ENCODE data around the gene C6orf163. TPM values are rescaled to one million over a fixed set of nuclear protein-coding genes. Genes with fewer than 3 reads are reported as not detected.
"Not testable (repeated sequence)": the region's sequence is repeated elsewhere in the genome, so short reads cannot be mapped to it uniquely, and the experiment has no call there.

C6orf163 gene
- polyA plus RNA-seq: 0.56 TPM

DNA sequence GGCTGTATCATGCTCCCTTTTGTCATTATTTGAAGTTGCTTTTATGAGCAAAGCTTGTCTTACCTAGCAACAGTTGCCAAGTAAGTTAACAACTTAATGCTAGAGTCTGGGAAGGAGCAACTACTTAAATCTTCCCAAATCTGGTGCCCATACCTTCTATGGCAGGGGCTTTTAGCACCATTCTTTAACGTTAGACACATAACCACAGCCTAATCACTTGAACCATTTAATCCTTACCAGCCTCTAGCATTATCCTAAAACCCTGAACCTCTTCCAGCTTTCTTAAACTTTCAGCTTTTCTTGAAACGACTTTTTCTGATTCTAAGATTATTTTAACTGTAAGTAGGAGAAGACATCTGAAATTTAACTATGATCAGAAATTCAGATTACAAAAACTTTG is at the start of gene C6orf163:
TSS of gene C6orf163 (plus strand) at position 83 of the 400 bp plus-strand sequence. CDS start at position 370, 287 bp downstream.
- H3K9me3 Mint-ChIP-seq: no peaks in the 10 kb centered on the region
- peaks cover 0 to 4% (median 1%) of the 10 kb centered on the region in 3 donors for H3K4me1 Mint-ChIP-seq
- no peaks in the 10 kb centered on the region for H3K27me3 Mint-ChIP-seq
- peaks cover 7% of the 10 kb centered on the region for H3K36me3 Mint-ChIP-seq
- H3K4me3 Mint-ChIP-seq: no peak within 1 kb of the TSS
- H3K27ac Mint-ChIP-seq: no peak within 1 kb of the TSS

DNA sequence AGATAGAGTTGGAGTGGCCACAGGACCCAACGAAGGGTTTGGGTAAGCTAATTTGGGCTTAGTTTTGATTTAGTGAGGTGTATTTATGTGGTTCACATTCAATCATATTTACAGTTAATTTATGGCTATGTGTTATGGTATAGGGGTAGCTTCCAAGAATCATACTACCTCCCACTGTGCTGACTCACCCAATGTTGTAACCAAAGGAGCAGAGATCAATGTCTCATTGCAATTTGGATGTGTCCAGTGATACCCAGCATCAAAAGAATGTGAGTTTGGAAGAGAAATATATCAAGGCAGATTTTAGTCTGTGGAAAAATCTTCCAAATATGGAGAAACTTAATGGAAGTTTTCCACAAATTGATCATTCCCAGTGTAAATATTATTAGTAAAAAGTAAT is 47.5 kb upstream of the C6orf163 start:
- peaks cover 1% of the 10 kb centered on the region for H3K36me3 Mint-ChIP-seq
- no peak overlapping the region for H3K4me3 Mint-ChIP-seq
- no peak overlapping the region for H3K27ac Mint-ChIP-seq
- H3K27me3 Mint-ChIP-seq: peaks cover 40% of the 10 kb centered on the region
- no peaks in the 10 kb centered on the region for H3K9me3 Mint-ChIP-seq
- H3K4me1 Mint-ChIP-seq: no peaks in the 10 kb centered on the region

DNA sequence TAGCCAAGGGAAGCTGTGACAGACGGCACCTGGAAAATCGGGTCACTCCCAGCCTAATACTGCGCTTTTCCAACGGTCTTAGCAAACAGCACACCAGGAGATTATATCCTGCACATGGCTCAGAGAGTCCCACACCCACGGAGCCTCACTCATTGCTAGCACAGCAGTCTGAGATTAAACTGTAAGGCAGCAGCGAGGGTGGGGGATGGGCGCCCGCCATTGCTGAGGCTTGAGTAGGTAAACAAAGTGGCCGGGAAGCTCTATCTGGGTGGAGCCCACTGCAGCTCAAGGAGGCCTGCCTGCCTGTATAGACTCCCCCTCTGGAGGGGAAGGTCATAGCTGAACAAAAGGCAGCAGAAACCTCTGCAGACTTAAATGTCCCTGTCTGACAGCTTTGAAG is 43.3 kb upstream of the C6orf163 start:
- not testable (repeated sequence) for H3K9me3 Mint-ChIP-seq, H3K4me1 Mint-ChIP-seq, H3K27ac Mint-ChIP-seq, H3K36me3 Mint-ChIP-seq, H3K4me3 Mint-ChIP-seq
- H3K27me3 Mint-ChIP-seq: peaks cover 27% of the 10 kb centered on the region

DNA sequence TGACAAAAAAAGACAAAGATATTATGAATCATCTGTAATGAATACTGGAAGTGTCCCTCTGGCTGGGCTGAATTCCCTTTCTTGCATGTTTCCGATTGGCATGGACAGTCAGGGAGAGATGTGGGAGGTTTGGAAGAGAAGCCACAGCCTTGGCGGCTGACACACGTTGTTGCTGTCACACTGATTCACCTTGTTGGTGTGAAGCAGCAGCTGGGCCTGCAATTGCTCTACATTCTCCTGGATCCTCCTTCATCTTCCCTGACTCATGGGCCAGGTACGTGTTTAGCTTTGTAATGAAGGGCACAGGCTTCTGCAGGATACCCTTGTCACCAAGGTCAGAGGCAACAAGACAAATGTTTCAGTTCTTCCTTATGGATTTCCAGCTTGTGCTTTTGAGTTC is 35.6 kb upstream of the C6orf163 start:
- H3K4me1 Mint-ChIP-seq: no peaks in the 10 kb centered on the region
- H3K27ac Mint-ChIP-seq: no peak overlapping the region

DNA sequence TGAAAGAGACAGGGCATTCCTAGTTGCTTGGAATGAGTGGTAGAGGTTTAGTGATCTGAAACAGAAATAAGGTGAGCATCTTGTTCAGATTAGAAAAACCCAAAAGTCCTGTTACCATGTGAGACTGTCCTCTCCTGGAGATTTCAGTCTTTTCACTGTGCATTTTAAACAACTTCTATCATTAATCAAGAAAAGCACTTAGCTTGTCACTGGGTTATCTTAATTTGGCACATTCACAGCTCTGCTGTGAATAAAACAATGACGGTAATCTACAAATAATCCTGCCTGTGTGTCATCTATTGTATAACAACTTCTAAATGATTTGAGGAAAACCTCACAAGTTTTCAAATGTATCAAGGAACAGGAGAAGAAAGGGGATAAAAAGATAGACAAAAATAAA is 31.8 kb upstream of the C6orf163 start:
- H3K36me3 Mint-ChIP-seq: no peaks in the 10 kb centered on the region
- H3K4me1 Mint-ChIP-seq: no peaks in the 10 kb centered on the region
- H3K27me3 Mint-ChIP-seq: peaks cover 11% of the 10 kb centered on the region
- H3K9me3 Mint-ChIP-seq: no peaks in the 10 kb centered on the region
- no peak overlapping the region for H3K27ac Mint-ChIP-seq
- no peak overlapping the region for H3K4me3 Mint-ChIP-seq

More for the DNA sequence above, 35.6 kb upstream of the C6orf163 start:
- Mint-ChIP-seq H3K9me3 (peaks cover 0 to 3% (median 0%) of the 10 kb centered on the region in 3 donors), H3K4me3 (peak overlapping the region in 1 of 4 donors; percentile 19), H3K27me3 (peaks cover 5% of the 10 kb centered on the region), H3K36me3 (no peaks in the 10 kb centered on the region)

DNA sequence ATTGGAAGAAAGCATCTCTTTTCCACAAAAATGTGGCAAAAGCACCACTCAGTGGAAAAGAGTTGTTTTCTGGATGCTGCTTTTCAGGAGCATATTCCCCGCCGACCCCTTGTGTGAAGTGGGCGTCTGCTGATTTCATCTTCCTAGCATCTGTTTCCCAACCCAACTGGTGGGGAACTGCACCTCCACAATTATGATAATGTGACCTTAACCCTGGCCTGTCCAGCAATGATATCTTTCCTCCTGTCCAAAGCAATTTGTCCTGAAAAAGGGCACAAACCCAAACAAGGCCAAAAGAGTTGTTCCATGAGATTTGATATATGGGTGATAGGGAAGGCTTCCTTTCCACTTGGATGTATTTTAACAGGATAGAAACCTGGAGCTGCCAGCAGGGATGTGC is 29.5 kb upstream of the C6orf163 start:
- Mint-ChIP-seq H3K36me3 (no peaks in the 10 kb centered on the region), H3K9me3 (no peaks in the 10 kb centered on the region), H3K27me3 (peaks cover 11% of the 10 kb centered on the region), H3K27ac (no peak overlapping the region), H3K4me3 (no peak overlapping the region), H3K4me1 (no peaks in the 10 kb centered on the region)

DNA sequence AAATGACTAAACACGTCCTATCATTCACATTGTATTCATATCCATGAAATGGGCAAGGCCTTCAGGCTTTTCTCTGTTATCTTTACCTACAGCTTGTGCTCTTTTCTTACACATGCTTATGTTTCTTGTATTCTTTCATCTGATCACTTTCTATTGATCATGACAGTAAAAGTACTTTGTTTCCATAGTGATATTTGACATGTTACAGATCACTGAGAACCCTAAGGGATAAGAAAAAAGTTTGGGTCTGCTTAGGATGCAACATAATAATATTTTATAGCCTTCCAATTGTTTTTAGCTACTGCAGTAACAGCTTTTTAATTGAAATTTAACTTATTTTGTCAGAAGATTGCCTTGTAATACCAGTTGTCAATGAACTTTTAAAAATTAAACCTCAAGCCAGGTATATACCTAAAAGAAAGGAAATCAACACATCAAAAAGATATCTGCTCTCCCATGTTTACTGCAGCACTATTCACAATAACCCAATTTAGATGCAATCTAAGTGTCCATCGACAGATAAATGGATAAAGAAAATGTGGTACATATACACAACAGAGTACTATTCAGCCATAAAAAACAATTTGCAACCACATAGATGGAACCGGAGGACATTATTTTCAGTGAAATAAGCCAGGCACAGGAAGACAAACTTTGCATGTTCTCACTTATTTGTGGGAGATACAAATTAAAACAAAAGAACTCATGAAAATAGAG is 25.2 kb upstream of the C6orf163 start:
- no peak overlapping the region for H3K4me3 Mint-ChIP-seq
- no peak overlapping the region for H3K27ac Mint-ChIP-seq
- peaks cover 4 to 8% (median 7%) of the 10 kb centered on the region in 3 donors for H3K4me1 Mint-ChIP-seq
- H3K27me3 Mint-ChIP-seq: peaks cover 7% of the 10 kb centered on the region
- peaks cover 0 to 3% (median 0%) of the 10 kb centered on the region in 3 donors for H3K9me3 Mint-ChIP-seq
- no peaks in the 10 kb centered on the region for H3K36me3 Mint-ChIP-seq

DNA sequence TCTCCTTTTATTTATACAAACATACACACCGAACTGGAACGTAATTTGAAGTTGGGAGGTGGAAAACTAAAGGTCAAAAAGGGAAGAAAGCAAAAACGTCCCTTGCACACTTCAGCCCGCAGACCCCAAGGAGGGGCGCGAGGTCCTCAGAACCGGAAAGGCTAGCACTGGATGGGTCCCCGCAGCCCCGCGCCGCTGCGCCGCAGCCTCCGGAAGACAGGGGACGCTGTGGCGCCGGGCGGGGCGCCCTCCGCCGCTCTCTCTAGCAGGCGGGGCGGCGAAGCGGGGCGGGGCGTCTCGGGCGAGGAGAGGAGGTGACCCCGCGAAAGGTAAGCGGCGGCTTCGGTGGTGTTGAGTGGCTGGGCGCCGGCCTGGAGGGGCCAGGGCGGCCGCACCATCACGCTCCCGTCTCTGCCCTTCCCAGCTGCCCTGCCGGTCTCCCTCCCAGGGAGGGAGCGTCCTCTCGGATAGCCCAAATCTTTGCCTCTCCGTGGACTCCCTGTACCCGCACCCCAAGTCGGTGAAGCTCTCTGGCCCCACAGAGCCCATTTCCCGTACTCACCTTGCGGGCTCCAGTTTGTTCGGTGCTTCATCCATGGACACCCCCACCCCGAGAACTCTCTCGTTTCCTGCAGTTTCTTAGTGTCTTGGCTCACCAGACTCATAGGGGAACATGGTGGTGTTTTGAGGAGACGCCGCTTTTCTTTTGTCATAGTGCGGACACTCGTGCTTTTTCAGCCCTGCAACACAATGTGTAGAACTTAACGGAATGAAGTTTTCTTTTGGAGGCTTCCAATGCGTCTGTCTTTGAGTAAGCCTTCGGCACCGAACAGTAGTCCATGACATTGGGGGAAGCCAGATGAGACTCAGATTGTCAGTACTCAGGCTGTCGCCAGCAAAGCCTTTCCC is 22.1 kb upstream of the C6orf163 start, which contains the start of gene SMIM8:
TSS of gene SMIM8 (plus strand) at position 285 of the 909 bp plus-strand sequence. CDS start 14,444 bp downstream, outside the sequence.
- Mint-ChIP-seq H3K27me3 (no peaks in the 10 kb centered on the region), H3K4me3 (peak within 1 kb of the TSS; percentile 93 to 99 (median 98)), H3K36me3 (peaks cover 3% of the 10 kb centered on the region), H3K9me3 (peaks cover 0 to 3% (median 0%) of the 10 kb centered on the region in 3 donors), H3K4me1 (peaks cover 4 to 11% (median 7%) of the 10 kb centered on the region in 3 donors), H3K27ac (peak within 1 kb of the TSS; percentile 48 to 95 (median 90))

DNA sequence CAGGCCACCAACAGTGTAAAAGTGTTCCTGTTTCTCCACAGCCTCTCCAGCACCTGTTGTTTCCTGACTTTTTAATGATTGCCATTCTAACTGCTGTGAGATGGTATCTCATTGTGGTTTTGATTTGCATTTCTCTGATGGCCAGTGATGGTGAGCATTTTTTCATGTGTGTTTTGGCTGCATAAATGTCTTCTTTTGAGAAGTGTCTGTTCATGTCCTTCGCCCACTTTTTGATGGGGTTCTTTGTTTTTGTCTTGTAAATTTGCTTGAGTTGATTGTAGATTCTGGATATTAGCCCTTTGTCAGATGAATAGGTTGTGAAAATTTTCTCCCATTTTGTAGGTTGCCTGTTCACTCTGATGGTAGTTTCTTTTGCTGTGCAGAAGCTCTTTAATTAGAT is 20.7 kb upstream of the C6orf163 start:
- H3K4me1 Mint-ChIP-seq: peaks cover 4 to 11% (median 7%) of the 10 kb centered on the region in 3 donors
- H3K27me3 Mint-ChIP-seq, H3K27ac Mint-ChIP-seq, H3K36me3 Mint-ChIP-seq, H3K9me3 Mint-ChIP-seq: not testable (repeated sequence)
- peak overlapping the region in 2 of 4 donors; percentile 67 to 76 for H3K4me3 Mint-ChIP-seq

DNA sequence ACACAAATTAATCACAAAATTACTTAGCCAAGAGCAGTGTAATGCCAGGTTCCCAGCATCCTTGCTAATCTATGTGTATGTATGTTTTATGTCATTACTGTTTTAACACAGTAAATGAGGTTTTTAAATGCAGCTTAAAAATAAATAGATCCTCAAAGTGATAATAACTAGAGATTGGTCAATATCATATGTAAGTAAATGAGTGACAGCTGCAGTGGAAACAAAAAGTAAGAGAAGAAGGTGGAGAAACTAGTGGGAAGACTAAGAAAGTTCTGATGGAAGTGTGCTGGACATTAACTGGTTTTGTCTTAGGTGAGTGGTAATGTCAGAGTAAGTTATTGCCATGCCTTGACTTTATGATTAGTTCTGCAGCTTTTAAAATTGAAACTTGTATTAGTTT is 13.7 kb upstream of the C6orf163 start:
- Mint-ChIP-seq H3K27ac (peak overlapping the region in 1 of 3 donors; percentile 5), H3K4me1 (peaks cover 5 to 20% (median 19%) of the 10 kb centered on the region in 3 donors), H3K36me3 (peaks cover 9% of the 10 kb centered on the region), H3K27me3 (no peaks in the 10 kb centered on the region), H3K9me3 (no peaks in the 10 kb centered on the region), H3K4me3 (no peak overlapping the region)

DNA sequence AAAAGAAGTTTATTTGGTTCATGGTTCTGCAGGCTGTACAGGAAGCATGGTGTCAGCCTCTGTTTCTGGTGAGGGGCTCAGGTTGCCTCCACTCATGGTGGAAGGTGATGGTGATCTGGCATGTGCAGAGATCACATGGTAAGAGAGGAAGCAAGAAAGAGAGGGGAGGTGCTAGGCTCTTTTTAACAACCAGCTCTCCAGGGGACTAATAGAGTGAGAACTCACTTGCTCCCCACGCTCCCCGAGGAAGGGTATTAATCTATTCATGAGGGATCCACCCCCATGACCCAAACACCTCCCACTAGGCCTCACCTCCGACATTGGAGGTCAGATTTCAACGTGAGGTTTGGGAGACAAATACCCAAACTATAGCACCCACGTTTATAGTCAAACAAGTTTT is 11.6 kb upstream of the C6orf163 start:
- Mint-ChIP-seq H3K4me3 (peak overlapping the region in 1 of 4 donors; percentile 32), H3K9me3 (no peaks in the 10 kb centered on the region), H3K36me3 (peaks cover 10% of the 10 kb centered on the region), H3K4me1 (peaks cover 5 to 24% (median 19%) of the 10 kb centered on the region in 3 donors), H3K27me3 (no peaks in the 10 kb centered on the region), H3K27ac (no peak overlapping the region)

DNA sequence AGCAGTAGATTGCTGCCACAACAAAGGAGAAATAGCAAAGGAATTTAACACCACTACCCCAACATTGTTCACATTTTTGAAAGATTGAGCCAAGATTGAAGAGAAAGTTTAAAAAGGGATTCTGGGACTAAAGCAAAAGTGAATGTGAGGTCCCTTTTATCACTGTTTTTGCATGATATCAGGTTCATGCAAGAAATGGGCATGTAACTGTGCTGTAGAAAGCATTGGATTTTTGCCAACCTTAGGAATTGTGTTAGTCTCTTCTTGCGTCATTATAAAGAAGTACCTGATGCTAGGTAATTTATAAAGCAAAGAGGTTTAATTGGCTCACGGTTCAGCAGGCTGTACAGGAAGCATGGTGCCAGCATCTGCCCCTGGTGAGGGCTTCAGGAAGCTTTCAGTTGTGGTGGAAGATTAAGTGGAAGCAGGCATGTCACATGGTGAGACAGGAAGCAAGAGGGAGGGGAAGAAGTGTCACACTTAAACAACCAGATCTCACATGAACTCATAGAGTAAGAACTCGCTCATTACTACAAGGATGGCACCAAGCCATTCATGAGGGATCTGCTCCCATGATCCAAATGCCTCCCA is 10.9 kb upstream of the C6orf163 start:
- Mint-ChIP-seq H3K36me3 (peaks cover 10% of the 10 kb centered on the region), H3K27me3 (no peaks in the 10 kb centered on the region), H3K4me3 (peak overlapping the region in 1 of 4 donors; percentile 9), H3K9me3 (no peaks in the 10 kb centered on the region), H3K27ac (no peak overlapping the region), H3K4me1 (peaks cover 5 to 24% (median 19%) of the 10 kb centered on the region in 3 donors)

DNA sequence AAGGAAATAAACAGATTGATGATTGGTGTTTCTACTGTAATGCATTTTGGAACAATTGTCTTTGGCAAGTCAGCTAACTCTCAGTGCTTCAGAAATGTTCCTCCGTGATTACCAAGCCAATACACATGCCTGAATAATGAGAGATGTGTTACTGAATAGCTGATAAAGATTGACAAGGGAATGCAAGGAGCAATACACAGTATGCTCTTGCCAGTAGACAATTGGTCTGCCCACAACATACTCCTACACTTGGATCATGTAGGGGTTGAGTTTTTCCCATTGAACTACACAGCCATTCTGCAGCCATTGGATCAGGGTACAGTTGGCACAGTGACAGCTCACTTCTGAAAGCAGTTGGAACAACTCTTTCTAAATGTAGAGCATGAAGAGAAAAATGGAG is 9.9 kb upstream of the C6orf163 start:
- H3K27ac Mint-ChIP-seq: no peak overlapping the region
- peak overlapping the region in 1 of 4 donors; percentile 41 for H3K4me3 Mint-ChIP-seq
- peaks cover 5 to 24% (median 17%) of the 10 kb centered on the region in 3 donors for H3K4me1 Mint-ChIP-seq
- peaks cover 9% of the 10 kb centered on the region for H3K36me3 Mint-ChIP-seq
- H3K27me3 Mint-ChIP-seq: no peaks in the 10 kb centered on the region
- H3K9me3 Mint-ChIP-seq: no peaks in the 10 kb centered on the region

DNA sequence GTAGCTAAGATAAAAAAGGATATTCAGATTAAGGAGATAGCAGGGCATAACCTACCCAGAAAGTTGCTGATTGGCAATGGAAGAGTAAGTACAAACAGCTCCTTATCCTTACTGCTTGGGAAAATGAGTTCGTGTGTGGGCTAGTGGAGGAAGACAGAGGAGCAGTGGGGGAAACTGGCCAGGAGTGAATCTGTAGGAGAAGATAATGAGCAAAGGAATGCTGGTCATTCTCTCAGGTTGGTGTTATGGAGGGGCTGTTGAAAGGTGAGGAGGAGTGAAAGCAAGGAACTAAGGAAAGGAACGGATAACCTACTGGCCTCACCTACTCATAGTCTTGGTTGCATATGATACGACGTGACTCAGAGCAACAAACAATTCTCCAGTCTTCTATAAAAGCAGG is 8.2 kb upstream of the C6orf163 start:
- Mint-ChIP-seq H3K4me3 (no peak overlapping the region), H3K9me3 (no peaks in the 10 kb centered on the region), H3K27me3 (no peaks in the 10 kb centered on the region), H3K4me1 (peaks cover 5 to 17% (median 11%) of the 10 kb centered on the region in 3 donors), H3K27ac (no peak overlapping the region), H3K36me3 (peaks cover 12% of the 10 kb centered on the region)

DNA sequence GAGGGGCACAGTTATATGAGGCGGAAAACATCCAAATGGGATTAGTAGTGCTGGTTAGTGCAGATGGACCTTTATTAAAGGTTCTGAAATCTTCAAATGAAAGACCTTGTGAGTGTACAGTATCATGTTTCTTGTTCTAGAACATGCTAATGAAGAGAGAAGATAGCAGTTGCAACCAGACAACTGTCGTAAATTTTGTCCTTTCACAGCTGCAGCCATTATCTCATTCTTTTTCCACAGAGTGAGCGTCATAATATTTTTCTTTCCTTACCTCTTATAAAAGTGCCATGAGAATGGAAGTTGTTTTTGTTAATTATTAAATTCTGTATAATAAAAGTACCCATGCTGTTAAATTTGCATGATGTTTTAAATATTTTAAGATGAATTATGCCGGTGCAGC is 4.4 kb upstream of the C6orf163 start:
- no peak overlapping the region for H3K27ac Mint-ChIP-seq
- peaks cover 0 to 8% (median 0%) of the 10 kb centered on the region in 3 donors for H3K4me1 Mint-ChIP-seq
- no peak overlapping the region for H3K4me3 Mint-ChIP-seq
- peaks cover 14% of the 10 kb centered on the region for H3K36me3 Mint-ChIP-seq
- H3K27me3 Mint-ChIP-seq: no peaks in the 10 kb centered on the region
- H3K9me3 Mint-ChIP-seq: no peaks in the 10 kb centered on the region
